Ramos (cell line): ENCODE measurements around the gene ZBTB12.
"Not testable (repeated sequence)": the region's sequence is repeated elsewhere in the genome, so short reads cannot be mapped to it uniquely, and the experiment has no call there.

Experiments
- in situ Hi-C: fragments of 300-500 bp; cut with MboI; formaldehyde crosslinking; loops from one replicate; pipeline ENCODE4 v1.14.3; 2022; ENCODE audit warnings: low sequenced_read_pairs; ENCODE audit not compliant: unreplicated experiment

ZBTB12 gene

GRCh38 chr6:31922942-31923341, 21.1 kb upstream of the ZBTB12 start:
- in situ Hi-C loops, result no loop called here

DNA sequence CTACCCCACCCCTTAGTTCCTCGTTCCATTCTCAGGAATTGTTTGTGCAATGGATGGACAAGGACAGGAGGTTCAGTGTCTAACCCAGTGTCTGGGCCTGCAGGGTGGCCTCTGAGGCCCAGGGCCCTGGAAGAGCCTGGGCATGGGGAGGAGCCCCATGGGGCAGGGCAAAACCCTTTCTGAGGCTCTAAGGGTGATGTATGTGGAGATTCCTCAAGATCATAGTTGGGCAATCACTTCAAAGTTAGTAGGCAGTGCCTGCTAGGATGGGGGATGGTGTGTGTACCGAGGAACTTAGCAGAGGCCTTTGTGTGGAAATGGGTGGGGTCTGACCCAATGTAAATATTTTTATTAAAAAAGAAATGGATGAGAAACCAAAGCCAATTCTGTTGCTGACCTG, 18.9 kb upstream of the ZBTB12 start:
- in situ Hi-C loops, result no loop called here

DNA sequence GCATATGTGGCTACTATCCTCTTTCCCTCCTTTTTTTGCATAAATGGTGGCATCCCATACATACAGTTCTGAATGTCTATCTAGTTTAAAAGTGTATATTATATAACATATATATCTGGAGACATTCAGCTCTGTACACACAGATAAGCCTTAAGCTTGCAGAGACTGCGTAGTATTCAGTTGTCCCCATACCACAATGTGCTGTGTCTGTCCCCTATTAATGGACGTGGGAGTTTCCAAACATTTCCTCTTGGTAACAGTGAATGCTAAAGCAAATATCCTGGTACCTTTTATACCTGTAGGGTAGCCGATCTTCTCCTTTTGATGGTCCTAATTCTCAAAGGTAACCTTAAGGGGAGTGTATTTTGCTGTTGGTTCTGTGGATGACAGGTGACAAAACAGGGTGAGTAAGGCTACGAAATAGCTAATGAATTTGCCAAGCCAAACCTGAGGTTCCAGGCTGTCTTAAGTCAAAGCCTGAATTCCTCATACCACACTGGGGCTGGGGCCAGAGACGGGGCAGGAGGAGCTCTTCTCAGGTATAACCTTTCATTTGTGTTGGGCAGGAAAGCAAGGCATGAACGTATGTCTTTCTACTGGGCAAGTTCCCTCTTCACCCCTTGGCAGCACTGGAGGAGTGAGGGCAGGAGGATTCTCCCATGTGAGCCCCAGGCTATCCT, 17.9 kb upstream of the ZBTB12 start:
- in situ Hi-C loops, result no loop called here

DNA sequence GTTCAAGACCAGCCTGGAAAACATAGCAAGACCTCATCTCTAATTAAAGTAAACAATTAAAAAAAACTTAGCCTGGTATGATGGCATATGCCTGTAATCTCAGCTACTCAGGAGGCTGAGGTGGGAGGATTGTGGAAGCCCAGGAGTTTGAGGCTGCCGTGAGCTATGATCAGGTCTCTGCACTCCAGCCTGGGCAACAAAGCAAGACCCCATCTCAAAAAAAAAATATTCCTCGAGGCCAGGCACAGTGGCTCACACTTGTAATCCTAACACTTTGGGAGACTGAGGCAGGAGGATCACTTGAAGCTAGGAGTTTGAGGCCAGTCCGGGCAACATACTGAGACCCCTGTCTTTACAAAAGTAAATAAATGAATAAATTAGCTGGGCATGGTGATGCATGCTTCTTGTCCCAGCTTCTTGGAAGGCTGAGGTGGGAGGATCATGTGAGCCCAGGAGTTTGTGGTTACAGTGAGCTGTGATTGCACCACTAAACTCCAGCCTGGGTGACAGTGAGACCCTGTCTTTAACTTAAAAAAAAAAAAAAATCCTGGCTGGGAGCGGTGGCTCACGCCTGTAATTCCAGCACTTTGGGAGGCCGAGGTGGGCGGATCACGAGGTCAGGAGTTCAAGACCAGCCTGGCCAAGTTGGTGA, 16.3 kb upstream of the ZBTB12 start:
- in situ Hi-C loops, result no loop called here

DNA sequence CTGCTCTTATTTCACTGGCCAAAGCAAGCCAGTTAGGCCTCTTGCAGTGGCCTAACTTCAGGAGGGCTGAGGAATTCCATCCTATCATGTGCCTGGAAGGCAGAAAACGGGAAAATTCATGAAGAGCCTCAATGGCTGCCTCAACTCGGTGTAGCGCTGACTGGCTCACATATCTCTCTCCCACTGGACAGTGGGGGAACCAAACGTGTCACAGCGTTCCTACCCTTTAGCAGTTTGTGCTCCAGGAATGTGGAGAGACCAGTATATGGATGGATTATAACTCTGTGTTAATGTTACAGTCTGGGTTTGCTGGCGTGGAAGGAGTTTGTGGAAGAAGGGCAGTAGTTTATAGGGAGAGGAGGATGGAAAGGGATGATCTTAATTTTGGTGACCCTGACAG, 13.9 kb upstream of the ZBTB12 start:
- in situ Hi-C loops, result no loop called here

DNA sequence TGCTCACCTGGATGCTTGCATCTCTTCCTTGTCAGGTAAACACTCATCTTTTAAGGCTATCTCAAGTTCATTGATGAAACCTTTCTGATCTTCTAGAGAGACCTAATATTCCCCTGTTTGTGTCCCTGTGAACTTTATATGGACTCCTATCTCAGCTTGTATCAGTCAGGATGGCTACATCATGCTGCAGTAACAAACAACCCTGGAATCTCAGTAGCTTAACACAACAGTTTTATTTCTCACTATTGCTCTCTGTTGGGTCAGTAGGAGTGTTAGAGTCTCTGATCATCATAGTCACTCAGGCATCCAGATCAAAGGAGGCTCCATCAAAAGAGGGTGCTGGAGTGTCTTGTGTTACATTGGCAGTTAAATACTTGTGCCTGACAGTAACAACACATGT, 13.5 kb upstream of the ZBTB12 start:
- in situ Hi-C loops, result no loop called here

- in situ Hi-C loops, result no loop called here
Observed at GRCh38 chr6:31911826-31912585, 10.1 kb upstream of the ZBTB12 start.

GRCh38 chr6:31909298-31909697, 7.4 kb upstream of the ZBTB12 start:
- in situ Hi-C loops, result not testable (repeated sequence)

GRCh38 chr6:31908791-31909190, 6.9 kb upstream of the ZBTB12 start:
- in situ Hi-C loops, result no loop called here

DNA sequence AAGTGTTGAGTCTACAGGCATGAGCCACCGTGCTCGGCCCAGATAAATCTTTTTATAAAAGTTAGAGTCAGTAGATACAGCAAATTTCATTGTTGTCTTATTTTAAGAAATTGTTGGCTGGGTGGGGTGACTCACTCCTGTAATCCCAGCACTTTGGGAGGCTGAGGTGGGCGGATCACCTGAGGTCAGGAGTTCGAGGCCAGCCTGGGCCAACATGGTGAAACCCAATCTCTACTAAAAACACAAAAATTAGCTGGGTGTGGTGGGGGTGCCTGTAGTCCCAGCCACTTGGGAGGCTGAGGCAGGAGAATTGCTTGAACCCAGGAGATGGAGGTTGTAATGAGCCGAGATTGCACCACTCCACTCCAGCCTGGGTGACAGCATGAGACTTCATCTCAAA, 6.4 kb upstream of the ZBTB12 start:
- in situ Hi-C loops, result not testable (repeated sequence)

GRCh38 chr6:31907158-31907813, 5.4 kb upstream of the ZBTB12 start:
- in situ Hi-C loops, result no loop called here

DNA sequence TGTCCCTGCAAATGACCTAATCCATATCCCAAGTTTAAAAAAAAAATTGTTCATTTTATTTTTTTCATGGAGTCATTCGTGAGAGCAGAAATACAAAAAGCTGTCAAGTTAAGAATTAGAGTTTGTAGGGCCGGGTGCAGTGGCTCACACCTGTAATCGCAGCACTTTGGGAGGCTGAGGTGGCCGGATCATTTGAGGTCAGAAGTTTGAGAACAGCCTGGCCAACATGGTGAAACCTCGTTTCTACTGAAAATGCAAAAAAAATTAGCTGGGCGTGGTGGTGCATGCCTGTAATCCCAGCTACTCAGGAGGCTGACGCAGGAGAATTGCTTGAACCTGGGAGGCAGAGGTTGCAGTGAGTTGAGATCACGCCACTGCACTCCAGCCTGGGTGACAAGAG, 4.8 kb upstream of the ZBTB12 start:
- in situ Hi-C loops, result not testable (repeated sequence)

GRCh38 chr6:31906122-31906521, 4.2 kb upstream of the ZBTB12 start:
- in situ Hi-C loops, result no loop called here

DNA sequence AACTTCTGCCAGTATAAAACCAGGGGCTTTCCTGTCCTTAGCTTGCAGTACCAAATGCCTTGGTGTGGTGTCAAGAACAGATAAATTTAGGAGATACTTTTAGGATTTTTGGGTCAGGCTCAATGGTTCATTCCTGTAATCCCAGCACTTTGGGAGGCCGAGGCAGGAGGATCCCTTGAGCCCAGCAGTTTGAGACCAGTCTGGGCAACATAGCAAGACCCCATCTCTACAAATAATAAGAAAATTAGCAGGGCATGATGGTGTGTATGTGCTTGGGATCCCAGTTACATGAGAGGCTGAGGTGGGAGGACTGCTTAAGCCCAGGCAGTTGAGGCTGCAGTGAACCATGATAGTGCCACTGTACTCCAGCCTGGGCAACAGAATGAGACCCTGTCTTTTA, 3.2 kb upstream of the ZBTB12 start:
- in situ Hi-C loops, result no loop called here

DNA sequence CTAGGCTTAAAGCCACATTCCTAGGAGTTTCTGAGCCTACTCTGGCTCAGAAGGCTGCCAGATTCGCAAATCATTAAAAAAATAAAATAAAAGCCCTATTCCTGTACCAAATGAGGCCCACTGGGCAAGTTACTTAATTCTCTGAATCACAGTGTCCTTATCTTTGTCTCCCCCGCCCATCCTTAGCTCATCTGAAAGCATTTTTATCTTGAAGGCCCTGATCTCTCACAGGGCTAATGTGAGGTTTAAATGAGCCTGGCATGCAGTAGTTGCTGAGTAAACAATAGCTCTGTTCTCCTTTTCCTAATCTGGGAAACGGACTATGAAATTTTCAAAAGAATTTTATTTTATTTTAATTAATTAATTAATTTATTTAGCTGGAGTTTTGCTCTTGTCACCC, 2.1 kb upstream of the ZBTB12 start:
- in situ Hi-C loops, result no loop called here

GRCh38 chr6:31901415-31901952, 402 bp downstream of the ZBTB12 start:
- in situ Hi-C loops, result no loop called here

GRCh38 chr6:31900917-31901414, 920 bp downstream of the ZBTB12 start:
- in situ Hi-C loops, result no loop called here

- in situ Hi-C loops, result no loop called here
Observed at GRCh38 chr6:31899882-31900722, 1.8 kb downstream of the ZBTB12 start.

DNA sequence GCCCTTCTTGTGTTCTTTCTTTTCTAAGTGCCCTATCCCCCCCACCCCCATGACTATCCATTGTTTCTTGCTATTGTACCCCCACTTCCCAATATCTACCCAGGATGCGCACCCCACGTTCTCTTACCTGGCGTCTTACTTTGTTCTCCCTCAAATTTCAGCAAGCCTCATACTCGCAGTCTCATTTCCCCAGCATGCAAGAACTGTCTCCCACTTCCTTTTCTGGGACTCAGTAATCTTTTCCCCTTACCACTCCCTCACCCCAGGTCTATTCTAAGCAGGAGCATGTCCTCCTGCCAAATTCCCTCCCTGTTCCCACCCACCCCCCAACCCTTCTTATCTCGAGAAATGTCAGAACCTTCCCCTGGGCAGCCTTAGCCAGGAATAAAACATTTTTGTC, 2.7 kb downstream of the ZBTB12 start:
- in situ Hi-C loops, result no loop called here
